ENCODE measurements around the gene PPIP5K1.

PPIP5K1 gene

DNA sequence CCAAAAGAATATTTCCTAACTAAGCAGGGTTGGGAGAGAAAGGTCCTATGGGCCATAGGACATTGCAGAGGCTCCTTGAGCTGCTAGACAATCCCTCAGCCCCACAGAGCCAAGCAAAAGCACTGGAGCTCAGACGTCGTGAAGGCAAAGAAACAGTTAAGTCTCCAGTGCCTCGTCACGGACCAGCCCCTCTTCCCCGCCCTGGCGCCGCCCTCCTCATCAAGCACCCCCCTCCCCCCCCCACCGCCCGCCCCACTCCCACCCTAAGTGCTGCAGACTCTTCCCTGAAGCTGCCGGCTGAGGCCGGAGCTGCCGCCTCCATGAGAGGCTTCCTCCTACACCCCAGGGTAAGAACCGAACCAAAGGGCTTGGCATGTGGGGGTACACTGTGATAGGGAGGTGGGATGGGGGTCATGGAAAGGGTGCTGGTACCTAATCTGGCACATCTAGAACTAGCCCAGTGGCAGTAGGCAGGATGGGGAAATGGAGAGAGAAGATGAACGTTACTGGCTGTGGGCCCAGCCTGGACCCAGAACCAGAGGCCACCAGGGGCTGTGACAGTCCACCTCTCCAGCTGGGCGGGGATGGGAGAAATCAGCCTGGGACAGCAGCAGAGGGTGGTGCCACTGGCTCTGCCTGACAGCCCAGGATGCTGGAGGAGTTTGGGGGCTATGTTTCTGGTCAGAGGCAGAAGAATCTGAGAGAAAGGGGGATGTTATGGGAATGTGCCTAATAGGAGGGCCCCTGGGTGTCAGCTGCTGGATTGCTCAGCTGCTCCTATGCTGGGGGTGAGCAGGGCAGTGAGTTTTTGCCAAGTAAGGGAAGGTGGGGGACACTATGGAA is 72.4 kb downstream of the PPIP5K1 start, which contains the start of gene MAP1A:
TSS of gene MAP1A (plus strand) at position 255 of the 843 bp plus-strand sequence. CDS start 3,866 bp downstream, outside the sequence.
- DNase-seq: no peak

DNA sequence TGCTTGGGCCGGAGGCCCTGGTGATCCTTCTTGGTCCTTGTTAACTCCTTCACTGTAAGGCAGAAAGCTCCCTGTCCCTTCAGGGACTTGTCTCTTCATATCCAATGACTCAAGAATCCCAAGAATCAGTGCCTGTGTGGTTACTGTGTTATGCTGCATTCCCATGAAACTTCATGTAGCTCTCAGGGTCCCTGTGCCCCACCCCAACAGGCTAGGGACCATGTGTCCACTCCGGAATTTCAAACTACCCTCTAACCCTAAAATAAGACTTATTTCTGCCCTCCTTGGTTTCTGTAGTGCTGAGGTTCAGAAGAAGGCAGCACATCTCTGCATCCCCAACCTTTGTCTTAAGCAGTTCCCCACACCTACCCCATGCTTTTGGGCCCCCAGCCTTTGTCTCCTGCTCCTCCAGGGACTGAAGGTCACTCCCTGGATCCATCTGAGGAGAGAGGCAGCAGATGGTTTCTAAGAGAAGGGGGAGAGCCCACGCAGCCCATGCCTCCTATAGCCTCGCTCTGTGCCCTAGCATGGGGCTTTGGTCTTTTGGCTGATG is 73.1 kb downstream of the PPIP5K1 start:
- DNase-seq: no peak

DNA sequence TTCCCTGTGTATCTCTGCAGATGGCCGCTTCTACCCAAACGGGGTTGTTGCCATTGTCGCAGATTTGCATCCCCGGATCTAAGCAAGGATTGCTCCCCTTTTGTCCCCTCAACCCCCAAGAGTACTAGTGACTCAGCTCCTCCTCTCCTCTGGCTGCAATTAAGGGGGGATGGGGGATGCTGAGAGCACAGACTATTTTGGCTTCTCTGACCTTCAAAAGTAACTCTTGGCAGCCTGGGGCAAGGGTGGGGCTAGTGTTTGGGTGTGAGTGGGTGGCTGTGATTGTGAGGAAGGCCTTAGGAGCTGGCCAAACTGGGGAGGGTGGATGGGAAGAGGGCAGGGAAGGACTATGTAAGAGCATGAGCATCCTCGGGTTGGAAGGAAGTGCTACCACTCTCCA is 73.8 kb downstream of the PPIP5K1 start:
- no peak for DNase-seq

GRCh38 chr15:43515741-43516140 is 74.3 kb downstream of the PPIP5K1 start:
- no peak for DNase-seq

- peak; percentile 32 for DNase-seq
Measured at GRCh38 chr15:43514241-43515057, 75.6 kb downstream of the PPIP5K1 start.

GRCh38 chr15:43513550-43513949 is 76.5 kb downstream of the PPIP5K1 start:
- no peak for DNase-seq

GRCh38 chr15:43511012-43511885 is 78.8 kb downstream of the PPIP5K1 start:
- DNase-seq: peak; percentile 23

DNA sequence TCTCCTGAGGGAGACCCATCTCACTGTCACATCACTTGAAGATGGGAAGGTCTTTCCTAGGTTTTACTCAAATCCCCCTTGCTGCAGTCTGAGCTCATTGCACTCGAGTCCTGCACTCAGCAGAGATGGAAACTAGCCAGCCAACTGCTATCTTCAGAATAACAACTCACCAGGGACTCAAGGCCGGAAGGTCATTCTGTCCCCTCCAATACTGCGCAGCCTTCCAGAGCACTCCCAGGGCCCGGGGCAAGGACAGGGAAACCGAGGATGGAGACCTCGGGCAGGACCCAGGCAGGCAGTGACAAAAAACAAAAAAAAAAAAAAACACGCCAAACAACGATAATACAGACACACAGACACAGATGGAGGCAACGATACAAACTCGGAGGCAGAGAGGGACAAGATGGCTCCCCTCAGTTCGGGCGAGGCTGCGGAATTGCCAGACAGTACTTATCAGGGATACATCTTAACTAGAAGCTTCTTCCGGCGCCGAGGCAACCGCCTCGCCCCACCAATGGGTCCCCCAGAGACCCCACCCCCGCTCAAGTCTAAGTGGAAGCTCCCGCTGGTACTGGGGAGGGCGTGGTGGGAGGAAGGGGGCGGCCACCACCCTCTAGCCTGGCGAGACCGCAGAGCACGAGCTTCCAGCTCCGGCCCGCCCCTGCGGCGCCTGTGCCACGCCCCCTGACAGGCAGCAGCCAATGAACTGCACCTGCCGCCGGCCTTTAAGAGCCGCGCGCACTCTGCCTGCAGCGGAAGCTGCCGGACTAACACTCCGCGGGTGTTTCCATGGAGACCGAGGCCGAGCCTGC is 79.6 kb downstream of the PPIP5K1 start:
- peak; percentile 99 for DNase-seq

DNA sequence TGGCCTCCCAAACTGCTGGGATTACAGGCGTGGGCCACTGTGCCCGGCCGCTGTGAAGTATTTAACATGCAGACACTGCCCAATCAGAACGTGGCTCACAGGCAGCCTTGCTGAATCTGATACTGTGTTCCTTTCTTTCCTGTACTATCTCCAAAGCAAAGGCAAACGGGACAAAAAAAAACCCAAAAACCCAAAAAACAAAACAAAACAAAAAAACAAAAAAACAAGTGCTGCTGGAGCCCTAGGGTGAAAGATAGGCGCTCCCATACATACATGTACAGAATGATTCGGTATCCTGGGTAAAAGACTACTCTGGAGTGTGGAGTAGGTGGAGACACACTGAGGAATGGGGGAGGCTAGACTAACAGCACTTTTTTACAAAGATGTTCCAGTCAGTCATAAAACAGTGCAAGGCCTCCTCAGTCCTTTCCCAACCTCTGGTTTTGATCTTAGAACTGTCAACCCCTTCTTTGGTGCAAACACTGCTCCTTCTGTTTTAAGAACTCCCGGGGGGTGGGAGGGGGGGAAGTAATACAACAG is 80.3 kb downstream of the PPIP5K1 start:
- DNase-seq: no peak

GRCh38 chr15:43508991-43509659 is 80.9 kb downstream of the PPIP5K1 start:
- no peak for DNase-seq

GRCh38 chr15:43508421-43508820 is 81.6 kb downstream of the PPIP5K1 start:
- no peak for DNase-seq

GRCh38 chr15:43505738-43506137 is 84.3 kb downstream of the PPIP5K1 start:
- DNase-seq: no peak

DNA sequence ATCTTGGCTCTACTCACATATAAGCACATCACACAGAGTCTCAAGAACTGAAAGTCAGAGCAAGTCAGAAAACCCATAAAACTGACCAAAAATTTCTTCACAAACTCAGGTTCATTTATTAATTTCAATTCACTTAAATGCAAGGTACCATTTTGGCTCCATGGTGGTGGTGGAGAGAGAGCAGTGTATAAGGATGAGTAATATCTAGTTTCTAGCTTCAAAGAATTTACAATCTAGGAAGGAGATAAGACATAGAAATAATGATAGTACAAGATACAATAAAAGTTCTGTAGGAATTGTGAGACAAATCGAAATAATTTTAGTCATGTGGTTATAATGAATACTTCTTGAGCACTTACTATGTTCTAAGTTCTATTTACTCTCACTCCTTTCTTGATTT is 90.4 kb downstream of the PPIP5K1 start:
- no peak for DNase-seq

GRCh38 chr15:43498990-43499389 is 91.0 kb downstream of the PPIP5K1 start:
- DNase-seq: no peak

- no peak for DNase-seq
Measured at GRCh38 chr15:43493703-43494472, 96.1 kb downstream of the PPIP5K1 start.

- peak; percentile 95 for DNase-seq
Measured at GRCh38 chr15:43492673-43493601, 97.1 kb downstream of the PPIP5K1 start, which contains the start of gene TP53BP1. TSS of gene TP53BP1 (minus strand) at chr15:43493156. CDS start at chr15:43493043, 113 bp downstream.

- DNase-seq: no peak
Measured at GRCh38 chr15:43492266-43492665, 97.7 kb downstream of the PPIP5K1 start.

- DNase-seq: no peak
Measured at GRCh38 chr15:43489191-43489590, 100.8 kb downstream of the PPIP5K1 start.

DNA sequence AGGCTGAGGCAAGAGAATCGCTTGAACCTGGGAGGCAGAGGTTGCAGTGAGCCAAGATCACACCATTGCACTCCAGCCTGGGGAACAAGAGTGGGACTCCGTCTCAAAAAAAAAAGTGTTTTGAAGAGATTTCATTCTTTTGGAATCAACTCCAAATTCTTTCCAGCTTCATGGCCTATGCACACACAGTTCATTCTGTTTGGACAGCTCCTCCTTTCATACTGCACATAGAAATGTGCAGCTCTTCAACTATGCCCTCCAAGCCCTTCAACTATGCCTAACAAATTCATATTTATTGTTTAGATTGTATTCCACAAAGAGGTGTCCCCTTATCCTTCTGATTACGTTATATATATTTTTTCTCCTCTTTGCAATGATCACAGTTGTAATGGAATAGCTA is 101.2 kb downstream of the PPIP5K1 start:
- no peak for DNase-seq
